Neural crest cell (in vitro differentiated cells): Measurements from ENCODE around the gene ASMTL. TPM values are rescaled to one million over a fixed set of nuclear protein-coding genes. Genes with fewer than 3 reads are reported as not detected.
"Not testable (repeated sequence)": the region's sequence is repeated elsewhere in the genome, so short reads cannot be mapped to it uniquely, and the experiment has no call there.

Source experiments
- DNase-seq: peaks from one replicate; pipeline ENCODE4 v3.0.0; 2021; ENCODE audit warnings: low read depth, mixed read lengths, low spot score
- H3K27ac Mint-ChIP-seq: one replicate; pipeline ENCODE4 v1.8.0; 2021; ENCODE audit warnings: mild to moderate bottlenecking, mixed read lengths; ENCODE audit not compliant: unreplicated experiment
- H3K27me3 Mint-ChIP-seq: 2 replicates; pipeline ENCODE4 v1.8.0; 2021; ENCODE audit warnings: low read depth, mild to moderate bottlenecking, mixed read lengths
- H3K36me3 Mint-ChIP-seq: 2 replicates; pipeline ENCODE4 v1.8.0; 2021; ENCODE audit warnings: low read depth, mild to moderate bottlenecking, mixed read lengths
- H3K4me1 Mint-ChIP-seq: 2 replicates; pipeline ENCODE4 v1.8.0; 2021; ENCODE audit warnings: mixed read lengths
- H3K4me3 Mint-ChIP-seq: one replicate; pipeline ENCODE4 v1.8.0; 2021; ENCODE audit warnings: mild to moderate bottlenecking, mixed read lengths
- H3K9me3 Mint-ChIP-seq: 2 replicates; pipeline ENCODE4 v1.8.0; 2021; ENCODE audit warnings: mixed read lengths
- total RNA-seq: library from RNA; stranded (reverse); gene quantifications from 2 replicates; pipeline ENCODE4 v1.2.1, GENCODE V29; 2021
- TF ChIP-seq, protein P1 (sequence below): fragments of 200-600 bp; sonication (generic); conservative IDR thresholded peaks from 2 replicates; pipeline ENCODE4 v1.5.0; 2021; ENCODE audit warnings: antibody characterized with exemption, mild to moderate bottlenecking

The ASMTL gene
- total RNA-seq, 1 donor from 2014 or later, result 37.4 TPM

GRCh38 chrX:1477801-1478458 is 25.2 kb upstream of the ASMTL start:
- no peak for DNase-seq
- H3K4me1 Mint-ChIP-seq, result peaks cover 9% of the 10 kb centered on the region
- no peak overlapping the region for H3K27ac Mint-ChIP-seq
- peaks cover 16% of the 10 kb centered on the region for H3K9me3 Mint-ChIP-seq
- H3K27me3 Mint-ChIP-seq, result peaks cover 6% of the 10 kb centered on the region
- no peak overlapping the region for H3K4me3 Mint-ChIP-seq
- H3K36me3 Mint-ChIP-seq, result peaks cover 8% of the 10 kb centered on the region
- TF ChIP-seq, protein P1, sequence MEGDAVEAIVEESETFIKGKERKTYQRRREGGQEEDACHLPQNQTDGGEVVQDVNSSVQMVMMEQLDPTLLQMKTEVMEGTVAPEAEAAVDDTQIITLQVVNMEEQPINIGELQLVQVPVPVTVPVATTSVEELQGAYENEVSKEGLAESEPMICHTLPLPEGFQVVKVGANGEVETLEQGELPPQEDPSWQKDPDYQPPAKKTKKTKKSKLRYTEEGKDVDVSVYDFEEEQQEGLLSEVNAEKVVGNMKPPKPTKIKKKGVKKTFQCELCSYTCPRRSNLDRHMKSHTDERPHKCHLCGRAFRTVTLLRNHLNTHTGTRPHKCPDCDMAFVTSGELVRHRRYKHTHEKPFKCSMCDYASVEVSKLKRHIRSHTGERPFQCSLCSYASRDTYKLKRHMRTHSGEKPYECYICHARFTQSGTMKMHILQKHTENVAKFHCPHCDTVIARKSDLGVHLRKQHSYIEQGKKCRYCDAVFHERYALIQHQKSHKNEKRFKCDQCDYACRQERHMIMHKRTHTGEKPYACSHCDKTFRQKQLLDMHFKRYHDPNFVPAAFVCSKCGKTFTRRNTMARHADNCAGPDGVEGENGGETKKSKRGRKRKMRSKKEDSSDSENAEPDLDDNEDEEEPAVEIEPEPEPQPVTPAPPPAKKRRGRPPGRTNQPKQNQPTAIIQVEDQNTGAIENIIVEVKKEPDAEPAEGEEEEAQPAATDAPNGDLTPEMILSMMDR, result no peak

DNA sequence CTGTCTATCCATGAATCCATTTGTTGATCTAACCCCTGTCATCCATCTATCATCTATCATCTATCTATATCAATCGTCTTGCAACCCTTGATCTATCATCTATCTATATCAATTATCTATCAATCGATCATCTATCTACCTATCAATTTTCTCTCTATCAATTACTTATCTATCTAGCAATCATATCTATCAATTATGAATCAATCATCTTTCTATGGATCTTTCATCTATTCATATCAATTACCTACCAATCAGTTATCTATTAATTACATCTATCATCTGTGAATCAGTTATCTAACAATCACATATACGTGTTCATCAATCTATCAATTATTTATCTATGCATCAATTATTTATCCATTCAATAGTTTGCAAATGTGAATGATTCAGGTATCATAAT is 24.5 kb upstream of the ASMTL start:
- Mint-ChIP-seq H3K4me3 (no peak overlapping the region), H3K27ac (no peak overlapping the region), H3K27me3 (peaks cover 6% of the 10 kb centered on the region)

GRCh38 chrX:1476682-1477081 is 24.0 kb upstream of the ASMTL start:
- Mint-ChIP-seq H3K36me3 (peaks cover 8% of the 10 kb centered on the region), H3K27me3 (peaks cover 3% of the 10 kb centered on the region), H3K9me3 (peaks cover 16% of the 10 kb centered on the region), H3K27ac (no peak overlapping the region), H3K4me3 (no peak overlapping the region), H3K4me1 (peaks cover 2% of the 10 kb centered on the region)
- no peak for DNase-seq
- TF ChIP-seq, protein P1, result no peak

More for the DNA sequence above, 24.5 kb upstream of the ASMTL start:
- TF ChIP-seq, protein P1, result no peak
- peaks cover 8% of the 10 kb centered on the region for H3K36me3 Mint-ChIP-seq
- peaks cover 16% of the 10 kb centered on the region for H3K9me3 Mint-ChIP-seq
- peaks cover 8% of the 10 kb centered on the region for H3K4me1 Mint-ChIP-seq
- no peak for DNase-seq

DNA sequence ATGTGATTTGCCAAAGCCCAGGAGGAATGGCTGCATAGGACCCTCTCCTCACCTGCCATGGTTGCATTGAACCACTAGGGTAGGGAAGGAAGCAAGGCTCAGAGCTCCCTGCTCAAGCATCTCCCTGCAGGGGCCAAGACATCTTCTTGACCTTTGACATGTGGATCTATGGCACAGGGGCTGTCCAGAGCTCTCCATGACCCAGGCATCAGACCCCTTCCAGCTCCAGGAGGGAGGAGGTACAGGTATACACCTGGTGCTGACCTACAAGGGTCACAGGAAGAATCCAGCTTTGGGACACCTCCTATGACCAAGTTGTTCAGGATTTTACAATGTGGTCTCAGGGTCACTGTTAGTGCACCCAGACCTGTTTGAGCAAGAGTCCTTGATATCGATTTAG is 23.2 kb upstream of the ASMTL start:
- Mint-ChIP-seq H3K36me3 (peaks cover 8% of the 10 kb centered on the region), H3K4me3 (no peak overlapping the region), H3K9me3 (peaks cover 16% of the 10 kb centered on the region), H3K27me3 (peaks cover 2% of the 10 kb centered on the region), H3K4me1 (no peaks in the 10 kb centered on the region), H3K27ac (no peak overlapping the region)
- DNase-seq, result no peak
- TF ChIP-seq, protein P1, result no peak

DNA sequence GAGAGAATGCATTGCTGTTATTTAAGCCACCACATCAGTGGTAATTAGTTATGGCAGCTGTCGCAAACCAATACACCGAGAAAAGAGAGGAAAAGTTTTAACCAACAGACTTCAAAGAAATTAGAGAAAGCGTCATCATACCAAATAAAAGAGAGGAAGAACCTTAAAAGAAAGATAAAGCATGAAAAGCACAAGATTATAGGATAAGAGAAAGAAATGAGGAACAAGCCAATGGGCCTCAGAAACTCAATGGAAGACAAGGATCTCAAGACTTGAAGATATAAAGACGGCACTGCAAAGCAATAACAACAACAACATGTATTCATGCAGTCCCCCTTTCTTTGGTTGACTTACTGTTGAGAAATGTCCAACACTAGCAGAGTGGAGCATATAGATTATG is 22.8 kb upstream of the ASMTL start:
- H3K27ac Mint-ChIP-seq, result no peak overlapping the region
- H3K4me3 Mint-ChIP-seq, result no peak overlapping the region
- peaks cover 16% of the 10 kb centered on the region for H3K9me3 Mint-ChIP-seq
- no peaks in the 10 kb centered on the region for H3K4me1 Mint-ChIP-seq
- no peak for DNase-seq
- H3K27me3 Mint-ChIP-seq, result peaks cover 2% of the 10 kb centered on the region
- peaks cover 8% of the 10 kb centered on the region for H3K36me3 Mint-ChIP-seq
- TF ChIP-seq, protein P1, result no peak

- not testable (repeated sequence) for DNase-seq, H3K4me1 Mint-ChIP-seq, H3K36me3 Mint-ChIP-seq, H3K27me3 Mint-ChIP-seq, H3K4me3 Mint-ChIP-seq, H3K27ac Mint-ChIP-seq
- peaks cover 14% of the 10 kb centered on the region for H3K9me3 Mint-ChIP-seq
Observed at GRCh38 chrX:1474593-1474992, 21.9 kb upstream of the ASMTL start.
